SH-SY5Y (cell line): Measurements from ENCODE around the gene UACA.

Source experiments
- GATA2 ChIP-seq: IDR thresholded peaks from 2 replicates; pipeline ENCODE4 v1.6.1; 2011; ENCODE audit warnings: mild to moderate bottlenecking, low read depth, low read length
- GATA3 ChIP-seq: IDR thresholded peaks from 2 replicates; pipeline ENCODE4 v1.6.1; 2011; ENCODE audit warnings: low read depth, mild to moderate bottlenecking, low read length, moderate library complexity

The UACA gene

DNA sequence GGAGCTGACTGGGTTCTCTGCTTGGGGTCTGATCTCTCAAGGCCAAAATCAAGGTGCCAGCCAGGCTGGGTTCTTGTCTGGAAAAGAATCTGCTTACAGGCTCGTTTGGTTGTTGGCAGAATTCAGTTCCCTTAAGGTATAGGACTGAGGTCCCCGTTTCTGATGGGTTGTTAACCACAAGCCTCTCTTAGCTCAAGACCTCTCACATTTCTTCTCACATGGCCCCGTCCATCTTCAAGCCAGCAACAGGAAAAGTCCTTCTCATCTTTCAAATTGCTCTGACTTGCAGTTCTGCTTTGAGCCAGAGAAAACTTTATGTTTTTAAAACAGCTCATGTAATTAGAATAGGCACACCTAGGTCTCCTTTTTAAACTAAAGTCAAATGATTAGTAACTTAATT lies 20.4 kb downstream of the UACA start:
- no peak for TF ChIP-seq GATA3
- TF ChIP-seq GATA2, result no peak

DNA sequence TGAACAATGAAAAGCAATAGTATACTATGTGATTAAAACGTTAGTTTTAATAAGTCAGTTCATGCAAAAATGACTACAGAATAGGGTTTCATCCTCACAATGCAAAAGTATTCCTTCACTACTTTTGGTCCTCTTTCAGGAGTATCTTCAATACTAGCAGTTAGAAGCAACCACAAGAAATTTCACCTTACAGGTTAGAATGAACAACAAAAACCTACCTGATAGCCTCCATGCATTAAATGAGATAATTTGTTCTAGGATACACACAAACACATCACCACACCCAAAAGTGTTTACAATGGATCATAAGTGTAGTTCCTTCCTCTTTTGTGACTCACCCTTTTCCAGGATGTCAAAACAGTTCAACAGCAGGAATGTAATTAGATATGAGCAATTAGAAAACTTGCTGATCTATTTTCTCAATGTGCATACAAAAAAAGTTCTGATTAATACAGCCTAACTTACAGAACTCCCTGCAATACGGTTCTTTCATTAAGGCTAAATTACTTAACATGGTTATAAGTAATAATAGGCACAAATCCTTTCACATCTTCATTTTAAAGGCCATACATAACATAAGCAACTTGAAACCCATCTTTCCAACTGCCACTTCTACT lies 21.6 kb downstream of the UACA start:
- TF ChIP-seq GATA3, result no peak
- TF ChIP-seq GATA2, result no peak

DNA sequence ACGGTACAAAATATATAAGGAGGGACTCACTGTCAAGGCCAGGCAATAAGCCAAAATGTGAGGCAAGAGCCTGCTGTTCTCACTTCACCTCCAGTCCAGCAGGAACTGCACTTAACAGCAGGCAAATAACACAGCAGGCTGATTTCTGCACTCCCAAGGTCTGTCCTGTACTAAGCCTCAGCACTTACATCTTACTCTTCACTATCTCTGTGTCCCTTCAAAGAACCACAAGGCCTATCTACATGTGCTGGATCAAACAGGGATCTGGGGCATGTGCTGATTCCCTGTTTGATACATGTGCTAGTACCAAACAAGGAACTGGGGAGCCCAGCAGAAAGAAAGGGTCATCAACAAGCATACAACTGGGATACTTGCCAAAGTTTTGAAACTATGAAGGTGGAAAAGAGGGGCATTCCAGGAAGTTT lies 22.2 kb downstream of the UACA start:
- TF ChIP-seq GATA2 (no peak), GATA3 (no peak)

DNA sequence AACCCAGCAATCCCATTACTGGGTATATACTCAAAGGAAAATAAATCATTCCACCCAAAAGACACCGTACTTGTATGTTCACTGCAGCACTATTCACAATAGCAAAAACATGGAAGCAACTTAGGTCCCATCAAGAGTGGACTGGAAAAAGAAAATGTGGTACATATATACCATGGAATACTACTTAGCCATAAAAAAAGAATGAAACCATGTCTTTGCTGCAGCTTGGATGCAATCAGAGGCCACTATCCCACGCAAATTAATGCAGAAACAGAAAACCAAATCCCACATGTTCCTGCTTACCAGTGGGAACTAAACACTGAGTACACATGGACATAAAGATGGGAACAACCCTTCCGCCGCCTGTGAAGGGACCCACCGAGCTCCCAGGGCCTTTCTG lies 34.2 kb downstream of the UACA start:
- no peak for TF ChIP-seq GATA2
- no peak for TF ChIP-seq GATA3

DNA sequence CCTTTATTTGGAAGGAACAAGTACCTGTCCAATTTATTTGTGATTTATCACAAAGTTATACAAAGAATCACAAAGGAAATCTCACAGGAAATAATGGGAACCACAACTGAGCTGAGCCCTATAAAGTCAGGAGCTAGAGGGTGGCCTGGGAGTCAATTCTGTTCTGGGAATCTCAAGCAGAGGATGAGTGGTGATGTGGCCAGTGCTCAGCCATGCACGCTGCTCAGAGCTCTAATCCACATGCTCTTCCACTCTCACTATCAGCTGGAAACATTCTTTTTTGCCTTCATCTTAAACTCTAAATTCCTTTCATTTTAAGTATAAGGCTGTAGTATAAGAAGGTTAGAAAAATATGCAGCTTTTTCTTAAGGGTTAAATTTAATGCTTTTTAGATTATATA lies 36.6 kb downstream of the UACA start:
- TF ChIP-seq GATA2, result no peak
- TF ChIP-seq GATA3, result no peak

DNA sequence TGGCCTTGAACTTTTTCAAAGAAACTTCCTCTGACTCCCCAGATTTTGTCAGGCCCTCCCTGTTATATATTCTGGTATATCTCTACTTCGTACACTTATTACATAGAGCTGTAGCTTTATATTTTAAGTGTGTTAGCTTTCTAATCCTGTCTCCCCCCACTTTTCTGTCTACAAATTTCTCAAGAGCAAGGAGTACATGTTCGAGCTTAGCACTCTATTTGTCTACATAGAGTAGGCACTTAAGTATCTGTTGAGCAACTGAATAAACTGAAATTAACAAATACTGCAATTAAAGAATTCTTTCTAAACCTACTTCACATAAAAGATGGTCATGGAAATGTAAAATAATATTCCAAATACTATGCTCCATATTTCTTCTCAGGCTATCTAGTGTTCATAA lies 39.4 kb downstream of the UACA start:
- no peak for TF ChIP-seq GATA2
- TF ChIP-seq GATA3, result no peak

DNA sequence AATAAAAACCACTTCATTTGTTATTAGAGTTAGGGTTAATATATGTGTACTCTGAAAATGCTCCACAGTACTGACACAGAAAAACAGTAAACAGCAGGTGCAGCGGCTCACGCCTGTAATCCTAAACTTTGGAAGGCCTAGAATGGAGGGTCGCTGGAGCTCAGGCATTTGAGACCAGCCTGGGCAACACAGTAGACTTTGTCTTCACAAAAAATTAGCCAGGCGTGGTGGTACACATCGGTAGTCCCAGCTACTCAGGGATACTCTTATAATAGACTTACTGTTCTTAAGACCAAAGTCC lies 40.3 kb downstream of the UACA start:
- TF ChIP-seq GATA3 (no peak), GATA2 (no peak)

DNA sequence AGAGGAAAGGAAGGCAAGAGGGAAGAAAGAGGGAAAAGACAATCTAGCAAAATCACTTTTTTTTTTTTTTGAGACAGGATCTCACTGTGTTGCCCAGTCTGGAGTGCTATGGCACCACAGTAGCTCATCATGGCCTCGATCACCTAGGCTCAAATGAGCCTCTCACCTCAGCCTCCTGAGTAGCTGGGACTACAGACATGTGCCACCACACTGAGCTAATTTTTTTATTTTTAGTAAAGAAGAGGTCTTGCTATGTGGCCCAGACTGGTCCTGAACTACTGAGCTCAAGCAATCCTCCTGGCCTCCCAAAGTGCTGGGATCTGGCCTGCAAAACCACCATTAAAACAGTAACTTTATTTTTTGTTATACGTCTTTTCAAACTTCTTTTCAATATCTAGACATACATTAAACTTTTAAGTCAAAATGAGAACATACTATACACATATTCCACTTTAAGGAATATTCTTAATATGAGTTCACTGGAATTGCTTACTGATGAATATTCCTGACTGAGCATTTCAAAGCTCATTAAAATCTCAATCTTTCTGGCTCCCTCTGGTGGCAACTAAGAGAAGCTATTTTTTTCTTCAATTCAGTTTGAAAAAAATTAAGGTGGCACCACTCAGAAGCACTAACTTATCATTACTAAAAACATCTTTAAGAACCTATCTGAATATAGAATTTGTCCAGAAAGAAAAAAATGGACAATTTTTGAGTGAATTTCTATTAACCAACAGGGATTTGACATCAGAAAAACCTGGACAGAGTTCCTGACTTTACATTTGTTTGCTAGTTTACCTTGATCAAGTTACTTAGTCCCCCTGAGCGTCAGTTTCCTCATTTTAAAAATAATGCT lies 40.9 kb downstream of the UACA start:
- TF ChIP-seq GATA3, result no peak
- TF ChIP-seq GATA2, result no peak

DNA sequence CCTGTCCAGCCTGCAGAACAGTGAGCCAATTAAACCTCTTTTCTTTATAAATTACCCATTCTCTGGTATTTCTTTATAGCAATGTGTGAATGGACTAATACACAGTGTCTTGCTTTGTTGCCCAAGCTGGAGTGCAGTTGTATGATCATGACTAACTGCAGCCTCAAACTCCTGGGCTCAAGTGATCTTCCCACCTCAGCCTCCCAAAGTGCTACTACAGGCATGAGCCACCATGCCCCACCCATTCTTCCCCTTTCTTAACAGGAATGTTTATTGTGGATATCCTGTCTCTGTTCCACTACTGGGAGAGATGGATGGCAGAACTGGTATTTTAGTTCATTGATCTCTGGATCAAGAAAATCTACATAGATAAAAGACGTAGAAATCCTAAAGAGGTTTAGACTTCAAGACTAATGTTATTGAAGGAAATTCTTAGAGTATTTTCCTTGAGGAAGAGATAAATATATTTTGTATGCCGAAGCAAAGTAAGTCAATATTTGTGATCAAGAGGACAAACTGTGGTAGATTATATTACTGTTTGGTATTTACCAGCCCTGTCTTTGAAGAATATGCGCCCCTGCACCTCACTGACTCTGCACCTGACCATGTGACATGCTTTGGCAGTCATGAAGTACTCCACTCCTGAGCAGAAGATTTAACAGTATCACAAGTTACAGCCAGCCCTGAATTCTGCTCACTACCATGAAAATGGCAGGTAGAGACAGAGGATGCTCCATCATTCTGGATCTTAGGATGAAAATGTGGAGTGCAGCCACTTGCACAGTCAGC lies 42.9 kb downstream of the UACA start:
- no peak for TF ChIP-seq GATA2

DNA sequence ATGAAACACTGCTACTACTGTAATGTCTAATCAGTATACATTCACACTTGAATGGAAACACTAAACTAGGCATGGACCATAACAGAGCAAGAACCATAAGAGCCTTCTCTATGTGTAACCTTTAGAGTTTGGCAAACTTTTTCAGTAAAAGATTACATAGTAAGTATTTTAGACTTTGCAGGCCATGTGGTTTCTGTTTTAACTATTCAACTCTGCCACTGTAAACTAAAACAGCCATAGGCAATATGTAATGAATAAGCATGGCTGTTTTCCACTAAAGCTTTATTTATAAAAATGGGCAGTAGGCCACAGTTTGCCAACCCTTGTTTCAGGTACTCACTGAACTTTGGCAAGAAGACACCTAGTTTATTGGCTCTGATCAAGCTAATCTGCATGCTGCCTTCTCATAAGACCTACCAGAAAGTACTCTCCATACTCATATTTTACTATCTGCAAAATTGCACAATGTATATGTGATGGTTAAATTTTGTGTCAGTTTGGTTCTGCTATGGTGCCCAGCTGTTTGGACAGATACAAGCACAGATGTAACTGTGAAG lies 46.0 kb downstream of the UACA start:
- no peak for TF ChIP-seq GATA3
- TF ChIP-seq GATA2, result no peak

DNA sequence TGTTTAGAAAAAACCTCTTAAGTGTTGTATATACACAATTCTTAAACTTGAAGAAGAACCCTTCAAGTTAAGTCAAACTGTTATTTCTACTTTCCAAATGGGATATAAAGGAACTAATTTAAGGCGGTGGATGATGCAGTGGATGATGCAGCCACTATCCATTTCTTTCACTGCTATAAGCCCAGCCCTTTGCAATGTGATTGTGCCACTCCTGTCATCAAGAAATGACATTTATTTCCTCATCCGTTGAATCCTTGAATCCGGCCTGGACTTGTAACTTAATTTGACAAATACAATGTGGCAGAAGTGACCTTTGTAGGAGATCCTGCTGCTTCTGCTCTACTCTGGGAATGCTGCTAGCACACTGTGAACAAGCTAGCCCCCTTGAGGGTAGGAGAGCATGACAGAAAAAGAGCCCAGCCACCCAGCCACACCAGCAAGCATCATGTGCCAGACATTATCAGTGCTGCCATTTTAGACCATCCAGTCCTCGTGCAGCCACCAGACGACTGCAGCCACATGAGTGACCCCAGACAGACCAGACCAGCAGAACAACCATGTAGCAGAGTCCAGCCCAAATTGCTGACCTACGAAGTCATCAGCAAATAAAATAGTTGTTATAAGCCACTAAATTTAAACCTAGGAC lies 47.4 kb downstream of the UACA start:
- TF ChIP-seq GATA3 (no peak), GATA2 (no peak)

DNA sequence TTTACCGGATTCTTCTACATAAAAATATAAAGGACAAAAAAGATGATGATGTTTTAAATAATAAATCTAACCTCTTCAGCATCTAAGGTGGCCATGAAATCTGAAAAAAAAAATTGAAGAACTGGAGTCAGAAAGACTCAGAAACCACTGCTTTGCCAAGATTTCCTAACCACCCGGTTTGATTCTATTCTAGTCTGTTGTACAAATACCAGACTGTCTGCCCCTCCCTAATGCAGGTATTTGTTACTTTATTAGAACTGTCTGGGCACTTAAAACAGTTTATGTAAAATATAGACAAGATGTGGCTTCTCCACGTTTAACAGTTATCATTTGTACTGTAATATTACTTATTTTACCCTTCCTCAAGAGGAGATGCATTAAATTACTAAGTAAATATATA lies 48.8 kb downstream of the UACA start:
- no peak for TF ChIP-seq GATA3
- TF ChIP-seq GATA2, result no peak

DNA sequence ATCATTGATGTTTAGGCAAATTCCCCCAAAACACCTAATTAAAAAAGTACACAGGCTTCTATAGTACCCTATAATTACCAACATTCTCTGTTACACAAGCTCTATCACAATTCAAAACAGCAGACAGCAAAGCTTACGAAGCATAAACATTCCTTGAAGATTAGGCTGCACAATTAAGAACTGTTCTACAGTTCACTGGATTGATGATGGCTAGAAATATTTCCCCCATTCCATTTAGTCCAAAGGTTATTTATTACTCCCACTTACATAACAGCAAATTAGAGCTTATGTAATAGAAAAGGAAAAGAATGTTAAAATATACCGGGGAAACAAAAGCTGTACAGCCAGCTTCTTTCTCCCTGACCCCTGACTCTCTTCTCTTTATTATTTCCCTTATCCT lies 49.3 kb downstream of the UACA start:
- TF ChIP-seq GATA3, result no peak
- TF ChIP-seq GATA2, result no peak

DNA sequence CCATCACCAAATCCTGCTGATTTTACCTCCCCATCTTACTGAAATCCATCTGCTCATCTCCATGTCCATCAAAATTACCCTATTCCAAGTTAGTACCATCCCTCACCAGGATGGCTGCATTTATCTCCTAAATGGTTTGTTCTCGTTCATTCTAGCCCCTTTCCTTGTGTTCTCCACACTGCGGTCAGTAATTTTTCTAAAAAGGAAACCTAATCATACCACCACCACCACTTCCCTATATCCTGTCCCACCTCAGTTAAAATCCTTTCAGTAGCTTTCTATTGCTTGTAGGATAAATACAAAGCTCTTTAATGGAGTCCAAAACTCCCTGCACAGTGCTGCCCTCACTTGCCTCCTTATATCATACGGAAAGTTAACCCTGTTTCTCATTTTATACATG lies 51.1 kb downstream of the UACA start:
- no peak for TF ChIP-seq GATA3
- no peak for TF ChIP-seq GATA2
